Stimulated activated CD8-positive, alpha-beta memory T cell treated with anti-CD3 and anti-CD28 coated beads, Interleukin-12 subunit alpha, Interleukin-12 subunit beta, amount 100 ng/mL, for 1 hour (primary cell): ENCODE measurements around the gene C3AR1.
A peak's percentile ranks its signal among the peaks of the same experiment; 100 is the strongest.
"Not testable (repeated sequence)": the region's sequence is repeated elsewhere in the genome, so short reads cannot be mapped to it uniquely, and the experiment has no call there.

ENCODE experiments used
- DNase-seq: peaks from one replicate; pipeline ENCODE4 v3.0.0-alpha.2; 2020; ENCODE audit warnings: low read depth

C3AR1 gene

DNA sequence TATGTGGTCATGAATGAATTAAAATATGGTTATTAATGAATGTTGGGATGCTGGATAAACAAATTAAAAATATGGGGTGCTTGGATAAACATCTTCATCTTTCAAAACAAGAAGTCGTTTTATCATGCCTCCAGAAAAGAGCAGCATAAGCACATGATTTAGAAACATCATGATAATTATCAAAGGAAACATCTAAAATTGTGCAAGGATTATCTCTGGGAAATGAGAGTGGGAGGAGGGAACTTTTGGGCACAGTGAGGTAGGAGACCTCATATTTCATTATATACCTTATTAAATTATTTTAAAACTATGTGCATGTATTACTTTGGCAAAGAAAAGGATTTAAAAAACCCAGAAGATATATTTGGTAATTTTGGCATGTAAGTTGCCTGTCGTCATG, 8.9 kb downstream of the C3AR1 start:
- DNase-seq, result no peak

DNA sequence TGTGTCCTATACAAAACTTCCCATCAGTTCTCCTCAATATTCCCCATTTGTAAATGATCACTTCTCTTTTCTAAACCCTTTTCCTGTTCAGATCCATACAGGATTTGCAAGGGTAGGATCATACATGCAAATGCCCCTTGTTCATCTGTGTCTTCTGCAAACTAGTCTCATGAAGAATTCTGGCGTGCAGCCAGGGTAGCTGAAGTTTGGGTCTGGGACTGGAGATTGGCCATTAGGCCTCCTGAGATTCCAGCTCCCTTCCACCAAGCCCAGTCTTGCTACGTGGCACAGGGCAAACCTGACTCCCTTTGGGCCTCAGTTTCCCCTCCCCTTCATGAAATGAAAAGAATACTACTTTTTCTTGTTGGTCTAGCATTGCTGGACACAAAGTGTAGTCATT, 11.3 kb downstream of the C3AR1 start:
- no peak for DNase-seq

DNA sequence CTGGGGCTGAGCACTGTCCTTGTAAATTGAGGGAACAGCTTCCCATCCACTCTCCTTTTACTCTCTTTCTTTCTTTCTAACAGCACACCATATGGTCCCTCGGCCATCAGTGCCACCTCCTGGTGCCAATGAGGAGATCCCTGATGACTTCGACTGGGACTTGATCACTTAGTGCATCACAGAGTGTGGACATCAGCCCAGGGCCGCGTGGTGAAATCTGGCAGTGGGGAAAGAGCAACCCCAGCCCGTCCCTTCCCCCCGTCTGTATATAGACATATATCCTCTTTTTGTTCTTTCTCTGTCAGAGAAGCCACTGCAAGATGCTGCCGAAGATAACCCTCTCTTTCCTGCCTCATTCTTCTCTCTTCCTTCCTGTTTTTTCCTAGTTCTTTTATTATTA, 13.5 kb downstream of the C3AR1 start:
- DNase-seq, result no peak

DNA sequence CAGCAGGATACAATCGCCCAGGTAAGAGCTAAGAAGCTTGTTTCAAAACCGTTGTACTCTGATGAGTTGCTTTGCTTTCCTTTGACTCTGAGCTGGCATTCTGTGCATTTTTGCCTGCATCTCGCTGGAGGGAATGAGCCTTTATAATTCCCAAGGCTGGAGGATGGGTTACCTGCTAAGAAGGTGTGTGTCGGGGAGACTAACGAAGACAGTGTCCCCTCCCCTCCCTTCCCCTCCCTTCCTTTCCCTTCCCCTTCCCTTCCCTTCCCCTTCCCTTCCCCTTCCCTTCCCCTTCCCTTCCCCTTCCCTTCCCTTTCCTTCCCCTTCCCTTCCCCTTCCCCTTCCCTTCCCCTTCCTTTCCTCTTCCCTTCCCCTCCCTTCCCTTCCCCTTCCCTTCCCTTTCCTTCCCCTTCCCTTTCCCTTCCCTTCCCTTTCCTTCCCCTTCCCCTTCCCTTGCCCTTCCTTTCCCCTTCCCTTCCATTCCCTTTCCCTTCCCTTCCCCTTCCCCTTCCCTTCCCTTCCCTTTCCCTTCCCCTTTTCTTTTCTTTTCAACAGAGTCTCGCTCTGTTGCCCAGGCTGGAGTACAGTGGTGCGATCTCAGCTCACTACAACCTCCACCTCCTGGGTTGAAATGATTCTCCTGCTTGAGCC, 15.4 kb downstream of the C3AR1 start:
- DNase-seq, result no peak

DNA sequence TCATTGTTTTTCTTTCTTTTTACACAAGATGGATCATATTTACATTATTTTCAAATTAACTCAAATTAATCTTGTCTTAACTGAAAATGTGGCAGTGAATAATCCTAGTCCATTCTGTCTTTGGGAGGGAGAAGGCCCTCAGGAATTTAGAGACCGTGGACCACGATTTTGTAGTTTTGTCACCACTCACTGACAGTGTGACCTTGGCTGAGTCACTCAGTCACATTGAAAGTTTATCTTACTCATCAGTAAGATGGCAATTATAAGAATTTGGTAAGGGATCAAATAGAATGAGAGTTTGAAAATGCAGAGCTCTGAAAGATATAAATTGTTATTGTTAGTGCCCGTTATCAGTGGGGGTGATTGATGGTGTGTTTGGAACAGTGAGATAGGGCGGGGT, 17.3 kb downstream of the C3AR1 start:
- no peak for DNase-seq

DNA sequence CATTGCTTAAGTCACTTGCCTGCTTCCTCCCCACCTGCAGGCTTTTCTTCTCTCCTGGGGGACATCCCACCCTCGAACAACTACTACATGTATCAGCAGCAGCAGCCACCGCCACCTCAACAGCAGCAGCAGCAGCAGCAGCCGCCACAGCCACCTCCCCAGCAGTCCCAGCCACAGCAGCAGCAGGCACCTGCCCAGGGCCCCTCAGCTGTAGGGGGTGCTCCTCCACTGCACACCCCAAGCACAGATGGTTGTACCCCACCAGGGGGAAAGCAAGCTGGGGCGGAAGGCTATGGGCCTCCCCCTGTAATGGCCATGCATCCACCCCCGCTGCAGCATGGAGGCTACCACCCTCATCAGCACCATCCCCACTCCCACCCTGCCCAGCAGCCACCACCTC, 18.3 kb downstream of the C3AR1 start:
- DNase-seq, result no peak

DNA sequence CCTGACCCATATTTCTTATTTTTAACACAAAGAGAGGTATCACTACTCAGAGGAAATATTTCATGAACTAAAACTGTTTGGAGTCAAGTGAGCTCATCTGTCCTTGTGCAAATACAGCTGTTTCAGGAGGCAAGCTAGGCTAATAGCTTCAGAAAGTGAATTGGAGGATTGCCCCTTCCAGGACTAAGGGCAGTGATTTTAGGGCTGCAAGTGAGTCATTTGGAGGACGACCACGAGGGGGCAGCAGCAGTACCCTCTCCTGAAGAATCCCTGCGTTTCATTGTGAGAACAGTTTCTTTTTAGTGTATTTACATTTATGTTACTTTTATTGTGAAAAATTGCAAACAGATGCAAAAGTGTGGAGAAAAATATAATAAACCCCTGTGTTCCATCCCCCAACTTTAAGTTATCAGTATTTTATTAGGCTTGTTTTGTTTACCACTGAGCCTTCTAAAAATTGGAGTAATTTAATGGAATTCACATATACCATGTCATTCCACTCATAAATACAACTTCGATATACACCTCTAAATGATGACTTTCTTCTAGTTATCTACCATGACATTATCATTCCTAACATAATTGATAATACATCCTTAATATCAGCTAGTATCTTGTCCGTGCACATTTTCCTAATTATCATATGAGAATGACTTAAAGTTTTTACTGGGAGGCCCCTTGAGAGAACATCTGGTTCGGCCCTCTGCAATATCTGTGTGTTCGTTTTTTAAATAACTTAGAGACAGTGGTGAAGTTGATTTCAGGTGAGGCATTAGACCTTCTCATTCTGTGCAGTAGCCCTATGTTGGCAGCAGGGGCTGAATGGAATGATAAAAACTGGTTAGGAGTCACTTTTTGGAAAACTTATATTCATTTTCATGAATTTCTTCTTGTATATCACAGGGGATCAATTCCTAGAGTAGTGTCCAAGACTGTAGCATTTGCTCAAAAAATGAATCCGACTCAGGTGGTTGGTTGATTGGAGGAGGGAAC, 19.9 kb downstream of the C3AR1 start:
- peak; percentile 80 for DNase-seq

DNA sequence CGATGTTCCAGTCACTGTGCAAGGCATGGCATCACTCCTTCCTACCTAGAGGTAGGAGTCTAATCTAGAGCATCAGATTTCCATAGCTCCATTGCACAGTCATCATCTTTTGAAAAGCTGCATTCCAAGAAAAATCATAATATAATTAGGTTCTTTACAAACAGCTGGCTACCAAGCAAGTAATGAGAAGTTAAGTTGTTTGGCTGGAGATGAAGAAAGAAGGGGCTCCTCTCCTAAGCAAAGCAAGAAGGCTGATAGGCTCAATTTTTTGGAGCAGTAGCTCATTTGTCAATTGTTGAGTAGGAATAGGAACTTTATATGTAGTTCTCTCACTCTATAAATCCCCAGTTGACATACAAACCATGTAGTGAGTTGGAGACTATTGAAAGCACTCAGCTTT, 25.4 kb downstream of the C3AR1 start:
- DNase-seq, result no peak

DNA sequence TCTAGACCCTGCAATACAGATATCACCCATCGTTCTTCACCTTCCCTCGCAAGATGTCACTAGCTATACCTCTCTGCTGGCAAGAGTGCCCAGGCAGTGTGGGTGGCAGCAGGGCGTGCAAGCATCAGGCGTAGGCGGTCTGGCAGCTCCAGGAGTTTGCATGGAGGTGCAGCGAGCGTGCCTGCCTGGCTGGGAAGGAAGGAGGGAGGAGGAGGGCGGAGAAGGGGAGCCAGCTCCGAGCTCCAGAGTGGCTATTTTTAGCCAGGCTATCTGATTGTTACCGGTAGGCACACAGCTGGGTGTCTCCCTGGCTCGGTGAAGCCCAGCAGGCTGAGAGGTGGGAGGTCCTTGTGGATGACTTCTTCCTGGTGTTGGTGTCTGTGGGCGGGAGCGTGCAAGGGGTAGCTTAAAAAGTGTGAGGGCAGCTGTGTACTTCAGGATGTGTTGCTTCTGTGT, 27.5 kb downstream of the C3AR1 start:
- DNase-seq, result no peak

DNA sequence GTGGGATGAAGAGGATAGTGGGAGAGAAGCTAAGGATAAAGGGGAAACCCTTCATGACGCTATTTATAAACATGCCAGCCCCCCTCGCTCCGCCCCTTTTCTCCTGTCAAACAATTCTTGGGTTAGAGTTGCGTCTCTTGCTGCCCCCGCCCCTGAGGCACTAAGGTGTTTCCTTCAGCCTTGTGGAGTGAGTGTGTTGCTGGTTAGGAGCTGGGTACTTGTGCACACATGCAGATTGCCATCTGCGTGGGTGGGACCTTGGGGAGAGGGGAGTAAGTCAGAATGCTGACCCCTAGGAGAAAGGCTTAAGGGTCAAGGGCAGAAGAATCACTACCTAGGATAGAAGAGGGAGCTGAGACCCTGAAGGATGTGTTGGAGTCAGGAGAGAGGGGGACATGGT, 28.2 kb downstream of the C3AR1 start:
- DNase-seq, result no peak

DNA sequence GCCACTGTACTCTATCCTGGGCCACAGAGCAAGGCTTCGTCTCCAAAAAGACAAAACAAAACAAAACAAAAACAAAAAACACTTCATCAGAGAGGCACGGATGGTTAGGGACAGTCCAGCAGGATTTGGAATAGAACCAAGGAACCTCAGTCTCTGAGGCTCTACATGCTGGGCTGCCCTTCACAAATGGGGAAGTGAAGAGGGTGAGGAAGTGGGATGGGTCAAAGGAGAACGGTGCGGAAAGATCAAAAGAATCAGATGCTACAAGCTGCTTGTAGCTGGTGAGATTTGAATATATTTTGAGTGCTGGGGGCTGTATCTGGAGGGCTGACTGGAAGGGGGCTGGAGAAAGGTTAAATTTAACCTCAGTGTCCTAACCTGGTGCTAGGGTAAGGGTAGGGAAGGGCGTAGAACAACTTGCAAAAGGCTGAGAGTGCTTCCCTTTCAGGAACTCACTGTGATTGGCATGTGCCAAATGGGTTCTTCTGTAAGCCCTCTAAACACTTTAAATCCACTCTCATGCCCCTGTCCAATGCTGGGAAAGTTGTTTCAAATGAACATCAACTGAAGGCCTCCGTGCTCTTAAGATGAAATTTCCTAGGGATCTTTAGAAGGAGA, 29.0 kb downstream of the C3AR1 start:
- no peak for DNase-seq

DNA sequence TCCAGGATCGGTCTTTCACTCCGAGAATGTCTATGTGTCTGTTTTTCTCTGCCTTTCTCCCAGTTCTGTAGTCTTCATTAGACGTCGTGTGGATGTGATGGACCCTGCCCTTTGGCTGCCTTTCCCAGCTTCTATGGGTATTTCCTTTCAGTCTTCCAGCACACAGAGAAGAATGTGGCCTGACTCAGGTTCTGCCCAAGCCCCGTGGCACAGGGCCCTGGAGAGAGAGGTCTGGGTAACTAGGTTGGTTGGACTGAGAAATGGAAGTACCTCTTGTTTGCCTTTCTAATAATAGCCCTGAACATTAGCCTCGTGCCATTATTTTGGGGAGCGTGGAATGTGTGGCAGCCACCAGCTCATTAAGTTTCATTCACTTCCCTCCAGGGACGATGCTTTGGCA, 29.8 kb downstream of the C3AR1 start:
- no peak for DNase-seq

DNA sequence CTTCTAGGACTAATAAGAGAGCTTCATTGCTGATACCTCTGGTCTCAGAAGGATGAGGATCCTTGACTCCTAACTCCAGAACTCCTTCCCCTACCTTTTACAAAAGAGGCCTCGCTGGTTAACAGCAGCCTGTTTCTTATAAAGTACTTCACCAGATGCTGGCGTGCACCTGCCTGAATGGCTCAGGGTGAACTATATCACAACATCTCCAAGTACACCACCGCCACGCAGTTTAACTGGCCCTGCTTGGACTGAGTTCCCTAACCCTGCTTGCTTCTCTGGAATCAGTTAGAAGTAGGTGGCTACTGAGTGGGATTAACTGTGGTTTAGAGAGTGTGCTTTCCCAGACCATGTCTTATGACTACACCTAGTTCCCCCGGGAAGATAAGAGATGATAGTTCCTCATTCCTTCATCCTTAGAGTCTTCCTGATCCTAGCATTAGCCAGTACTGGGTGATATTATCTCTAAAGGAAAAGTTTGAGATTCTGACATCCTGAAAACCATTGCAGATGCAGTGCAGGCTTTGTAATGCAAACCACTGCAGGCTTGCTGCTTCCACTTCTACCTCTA, 30.6 kb downstream of the C3AR1 start:
- DNase-seq, result no peak

DNA sequence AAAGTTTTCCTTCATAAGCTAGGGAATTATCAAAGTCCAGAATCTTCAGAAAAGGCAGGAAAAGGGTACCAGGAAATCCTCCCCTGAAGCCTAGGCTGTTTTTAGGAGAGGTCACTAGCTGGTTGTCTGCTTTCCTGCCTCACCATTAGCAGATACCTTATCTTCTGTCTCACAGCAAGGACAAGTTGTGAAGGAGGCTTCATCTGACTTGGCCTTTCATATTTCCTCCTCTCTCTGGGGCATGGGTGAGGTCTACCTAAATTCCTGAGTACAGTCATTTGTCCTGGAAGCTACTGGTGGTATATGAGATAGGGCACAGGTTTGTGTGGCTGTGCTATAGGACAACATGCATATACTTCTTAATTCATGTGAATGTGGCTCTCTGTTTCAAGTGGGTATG, 31.4 kb downstream of the C3AR1 start:
- no peak for DNase-seq

DNA sequence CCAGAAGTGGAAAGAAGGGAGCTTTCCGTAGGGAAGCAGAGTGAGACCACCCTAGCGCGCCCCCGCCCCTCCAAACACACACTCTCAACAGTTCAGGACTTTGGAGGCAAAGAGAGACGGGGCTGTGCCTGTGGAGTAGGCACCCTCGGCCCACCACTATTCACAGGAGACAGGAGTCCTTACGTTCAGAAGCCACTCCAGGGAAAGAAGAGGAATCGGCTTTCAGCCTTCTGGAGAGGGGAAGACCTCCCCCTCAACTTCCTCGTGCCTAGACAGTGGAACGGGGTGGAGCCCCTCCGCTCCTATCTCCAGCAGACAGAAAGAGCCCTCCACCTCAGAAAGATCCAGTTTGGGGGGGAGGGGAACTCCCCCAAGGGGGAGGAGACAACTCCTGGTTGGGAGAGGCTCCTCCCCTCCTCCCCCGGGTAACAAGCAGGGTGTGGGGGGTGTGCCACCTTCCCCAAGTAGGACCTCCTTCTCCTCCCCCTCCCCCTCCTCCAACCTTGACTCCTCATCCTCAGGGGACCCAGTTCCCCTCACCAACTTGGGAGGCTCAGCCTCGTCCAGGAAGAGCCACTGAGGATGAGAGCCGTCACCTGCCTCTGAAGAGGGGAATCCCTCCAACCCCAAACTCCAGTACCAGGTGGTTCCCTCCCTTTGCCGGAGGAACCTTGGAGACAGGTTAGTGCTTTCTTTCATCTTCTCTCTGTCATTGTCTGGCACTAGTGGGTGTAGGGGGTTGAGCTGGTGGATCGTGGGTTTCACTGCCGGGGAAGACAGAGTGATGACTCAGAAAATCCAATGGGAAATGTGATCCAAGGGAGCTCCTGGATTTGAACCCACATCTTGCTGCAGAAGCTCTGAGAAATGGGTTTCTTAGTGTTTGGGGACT, 32.8 kb downstream of the C3AR1 start:
- DNase-seq, result peak; percentile 15

DNA sequence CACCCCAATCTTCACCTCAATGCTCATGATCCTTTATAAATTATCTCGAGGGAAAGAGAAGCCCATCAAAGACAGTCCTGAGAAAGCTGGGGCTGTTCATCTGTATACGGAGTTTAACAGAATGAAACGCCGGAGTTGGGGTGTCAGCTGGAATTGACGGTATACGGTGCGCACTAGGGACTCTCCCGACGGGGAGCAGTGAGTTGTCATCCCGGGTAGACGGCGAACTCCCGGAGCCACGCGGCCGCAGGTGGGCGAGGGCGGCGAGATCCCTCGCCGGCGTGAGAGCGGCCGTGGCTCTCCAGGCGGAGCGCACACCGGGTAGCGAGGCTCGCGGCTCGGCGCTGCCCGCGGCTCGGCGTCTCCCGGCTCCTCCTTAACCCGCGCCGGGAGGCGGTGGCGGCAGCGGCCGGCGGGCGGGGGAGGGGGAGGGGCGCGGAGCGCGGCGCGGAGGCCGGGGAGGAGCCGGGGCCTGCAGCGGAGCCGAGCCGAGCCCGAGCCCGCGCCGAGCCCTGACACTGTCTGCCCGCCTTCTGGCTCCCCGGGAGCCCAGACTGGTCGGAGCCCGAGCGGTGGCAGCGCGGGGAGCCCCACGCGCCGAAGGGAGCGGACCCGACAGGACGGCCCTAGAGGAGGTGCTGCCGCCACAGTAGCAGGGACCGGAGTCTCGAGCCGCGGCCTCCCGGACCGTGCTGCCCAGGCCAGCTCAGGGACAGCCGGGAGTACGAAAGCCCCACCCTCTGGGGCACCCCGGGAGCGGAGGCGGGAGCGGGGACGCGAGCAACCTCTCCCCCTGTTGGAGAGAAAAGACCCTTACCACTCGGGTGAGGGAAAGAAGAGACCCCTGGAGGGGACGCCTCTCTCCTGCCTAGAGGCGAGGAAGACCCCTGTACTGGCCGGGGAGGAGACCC, 33.7 kb downstream of the C3AR1 start, which contains the start of gene FOXJ2:
Gene FOXJ2 (plus strand): TSS at position 475 of the 911 bp plus-strand sequence. CDS start 7,117 bp downstream, outside the sequence.
- peak; percentile 57 for DNase-seq

DNA sequence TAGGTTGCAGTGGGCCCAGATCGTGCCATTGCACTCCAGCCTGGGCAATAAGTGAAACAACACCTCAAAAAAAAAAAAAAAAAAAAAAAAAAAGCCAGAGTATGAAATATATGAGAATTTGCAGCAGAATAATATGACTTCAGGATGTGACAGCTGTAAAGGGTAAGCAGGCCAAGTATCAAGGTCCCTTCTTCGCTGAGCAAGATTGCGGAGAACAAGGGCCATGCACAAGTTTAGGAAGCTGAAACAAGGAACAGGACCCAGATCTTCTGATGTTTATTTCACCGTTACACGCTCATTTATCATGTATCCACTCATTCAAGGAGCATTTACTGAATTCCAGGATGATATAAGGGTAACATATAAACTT, 34.3 kb downstream of the C3AR1 start:
- DNase-seq, result no peak

DNA sequence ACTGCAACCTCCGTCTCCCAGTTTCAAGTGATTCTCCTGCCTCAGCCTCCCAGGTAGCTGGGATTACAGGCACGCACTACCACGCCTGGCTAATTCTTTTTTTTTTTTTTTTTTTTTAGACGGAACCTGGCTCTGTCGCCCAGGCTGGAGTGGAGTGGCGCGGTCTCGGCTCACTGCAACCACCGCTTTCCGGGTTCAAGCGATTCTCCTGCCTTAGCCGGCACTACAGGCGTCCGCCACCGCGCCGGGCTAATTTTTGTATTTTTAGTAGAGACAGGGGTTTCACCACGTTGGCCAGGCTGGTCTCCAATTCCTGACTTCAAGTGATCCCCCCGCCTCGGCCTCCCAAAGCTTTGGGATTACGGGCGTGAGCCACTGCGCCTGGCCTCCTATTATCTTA, 35.1 kb downstream of the C3AR1 start:
- not testable (repeated sequence) for DNase-seq

DNA sequence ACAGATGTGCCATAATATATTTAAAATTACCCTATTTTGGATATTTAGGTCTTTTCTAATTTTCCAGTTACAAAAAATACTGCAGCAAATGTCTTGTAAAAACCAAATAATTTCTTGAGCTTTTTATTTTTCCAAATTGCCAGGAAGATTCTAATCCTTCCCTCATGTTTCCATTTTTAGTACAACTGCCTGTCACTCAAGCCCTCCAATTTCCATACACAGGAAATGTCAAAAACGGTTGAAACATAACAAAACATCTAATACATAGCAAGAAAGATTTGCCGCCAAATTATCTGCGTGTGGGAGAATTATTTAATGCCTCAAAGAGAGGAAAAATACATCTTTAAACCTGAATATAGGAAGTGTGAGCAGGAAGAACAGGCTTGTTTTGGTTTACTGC, 36.0 kb downstream of the C3AR1 start:
- DNase-seq, result no peak

DNA sequence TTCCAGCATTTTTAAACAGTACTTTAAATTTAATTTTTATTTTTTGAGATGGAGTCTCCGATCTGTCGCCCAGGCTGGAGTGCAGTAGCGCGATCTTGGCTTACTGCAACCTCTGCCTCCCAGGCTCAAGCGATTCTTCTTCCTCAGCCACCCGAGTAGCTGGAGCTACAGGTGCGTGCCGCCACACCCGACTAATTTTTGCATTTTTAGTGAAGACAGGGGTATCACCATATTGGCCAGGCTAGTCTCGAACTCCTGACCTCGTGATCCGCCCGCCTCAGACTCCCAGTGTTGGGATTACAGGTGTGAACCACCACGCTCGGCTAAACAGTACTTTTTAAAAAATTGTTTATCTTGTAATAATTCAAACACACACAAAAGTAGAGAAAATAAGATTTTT, 37.9 kb downstream of the C3AR1 start:
- no peak for DNase-seq
